ENCODE results near the gene CCDC106. TPM values are rescaled to one million over a fixed set of nuclear protein-coding genes. Genes with fewer than 3 reads are reported as not detected.
A peak's percentile ranks its signal among the peaks of the same experiment; 100 is the strongest.

Gene CCDC106
- total and polyA plus RNA-seq, 12 donors, result 14.8 to 63.8 (median 27.9) TPM

DNA sequence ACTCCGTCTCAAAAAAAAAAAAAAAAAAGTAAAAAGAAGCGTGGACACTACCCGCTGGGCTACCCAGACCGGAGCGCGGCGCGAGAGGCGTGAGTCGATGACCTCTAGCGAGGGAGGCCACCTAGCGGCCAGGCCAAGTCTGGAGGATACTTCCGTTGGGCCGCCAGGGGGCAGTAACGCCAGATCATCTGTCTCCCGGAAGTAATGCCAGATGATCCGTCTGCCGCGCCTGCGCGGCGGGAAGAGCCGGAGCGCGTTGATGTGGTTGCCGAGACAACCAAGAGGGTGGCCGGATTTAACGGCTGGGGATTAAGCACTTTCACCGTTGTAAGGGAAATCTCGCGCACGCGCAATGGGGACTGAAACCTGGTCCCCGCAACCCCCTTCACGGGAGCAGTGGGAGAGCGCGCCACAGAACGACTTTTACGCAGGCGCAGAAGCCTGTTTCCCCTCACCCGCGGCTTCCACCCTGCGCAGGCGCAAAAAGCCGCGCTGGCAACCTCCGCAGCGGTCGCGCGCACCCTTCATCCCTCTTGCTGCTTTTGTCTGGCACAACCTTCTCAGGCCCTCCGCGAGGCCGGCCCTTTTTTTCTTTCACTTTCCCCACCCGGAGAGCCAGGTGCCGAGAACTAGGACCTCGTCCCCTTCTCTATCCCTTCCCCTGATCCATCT is 5.8 kb downstream of the CCDC106 start:
- intact Hi-C loops (cut with DNase I), result no loop called here

GRCh38 chr19:55654323-55654867 is 6.4 kb downstream of the CCDC106 start:
- no peaks in the 10 kb centered on the region for H3K9me3 ChIP-seq (replicated peaks in 1 of 3)
- 0 to 1% (median 1%) methylated on average over 32 to 52 of the region's 52 CpGs for WGBS, 4 donors
- H3K27ac ChIP-seq, result peak overlapping the region; percentile 73 to 99 (median 99)
- H3K4me3 ChIP-seq, result peak overlapping the region; percentile 16 to 89 (median 68)
- peaks cover 26 to 42% of the 10 kb centered on the region in 2 donors for H3K4me1 ChIP-seq (replicated peaks in 1 of 2)
- TF ChIP-seq, protein P1, sequence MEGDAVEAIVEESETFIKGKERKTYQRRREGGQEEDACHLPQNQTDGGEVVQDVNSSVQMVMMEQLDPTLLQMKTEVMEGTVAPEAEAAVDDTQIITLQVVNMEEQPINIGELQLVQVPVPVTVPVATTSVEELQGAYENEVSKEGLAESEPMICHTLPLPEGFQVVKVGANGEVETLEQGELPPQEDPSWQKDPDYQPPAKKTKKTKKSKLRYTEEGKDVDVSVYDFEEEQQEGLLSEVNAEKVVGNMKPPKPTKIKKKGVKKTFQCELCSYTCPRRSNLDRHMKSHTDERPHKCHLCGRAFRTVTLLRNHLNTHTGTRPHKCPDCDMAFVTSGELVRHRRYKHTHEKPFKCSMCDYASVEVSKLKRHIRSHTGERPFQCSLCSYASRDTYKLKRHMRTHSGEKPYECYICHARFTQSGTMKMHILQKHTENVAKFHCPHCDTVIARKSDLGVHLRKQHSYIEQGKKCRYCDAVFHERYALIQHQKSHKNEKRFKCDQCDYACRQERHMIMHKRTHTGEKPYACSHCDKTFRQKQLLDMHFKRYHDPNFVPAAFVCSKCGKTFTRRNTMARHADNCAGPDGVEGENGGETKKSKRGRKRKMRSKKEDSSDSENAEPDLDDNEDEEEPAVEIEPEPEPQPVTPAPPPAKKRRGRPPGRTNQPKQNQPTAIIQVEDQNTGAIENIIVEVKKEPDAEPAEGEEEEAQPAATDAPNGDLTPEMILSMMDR (IDR thresholded peaks at IDR 0.05), result no peak
- TF ChIP-seq POLR2A (IDR thresholded peaks at IDR 0.05), result no peak
- intact Hi-C loops (cut with DNase I), result no loop called here
- peak; percentile 100 for DNase-seq
- H3K36me3 ChIP-seq (replicated peaks in 1 of 2), result peaks cover 0 to 12% of the 10 kb centered on the region in 2 donors
- H3K27me3 ChIP-seq, result no peaks in the 10 kb centered on the region

More for the DNA sequence above, 5.8 kb downstream of the CCDC106 start:
- TF ChIP-seq POLR2A (IDR thresholded peaks at IDR 0.05), result peak; percentile 61 to 77
- TF ChIP-seq, protein P1 (IDR thresholded peaks at IDR 0.05), result peak; percentile 96 to 100 (median 100)
- H3K4me1 ChIP-seq (replicated peaks in 1 of 2), result peaks cover 32 to 42% of the 10 kb centered on the region in 2 donors
- H3K27me3 ChIP-seq, result no peaks in the 10 kb centered on the region
- H3K36me3 ChIP-seq (replicated peaks in 1 of 2), result peaks cover 0 to 8% of the 10 kb centered on the region in 2 donors
- WGBS, 4 donors, result 0% methylated on average over 51 to 57 of the region's 57 CpGs
- H3K4me3 ChIP-seq, result peak overlapping the region; percentile 16 to 89 (median 68)
- H3K9me3 ChIP-seq (replicated peaks in 1 of 3), result no peaks in the 10 kb centered on the region
- DNase-seq, result peak; percentile 97 to 99 (median 98)
- peak overlapping the region; percentile 73 to 99 (median 99) for H3K27ac ChIP-seq

DNA sequence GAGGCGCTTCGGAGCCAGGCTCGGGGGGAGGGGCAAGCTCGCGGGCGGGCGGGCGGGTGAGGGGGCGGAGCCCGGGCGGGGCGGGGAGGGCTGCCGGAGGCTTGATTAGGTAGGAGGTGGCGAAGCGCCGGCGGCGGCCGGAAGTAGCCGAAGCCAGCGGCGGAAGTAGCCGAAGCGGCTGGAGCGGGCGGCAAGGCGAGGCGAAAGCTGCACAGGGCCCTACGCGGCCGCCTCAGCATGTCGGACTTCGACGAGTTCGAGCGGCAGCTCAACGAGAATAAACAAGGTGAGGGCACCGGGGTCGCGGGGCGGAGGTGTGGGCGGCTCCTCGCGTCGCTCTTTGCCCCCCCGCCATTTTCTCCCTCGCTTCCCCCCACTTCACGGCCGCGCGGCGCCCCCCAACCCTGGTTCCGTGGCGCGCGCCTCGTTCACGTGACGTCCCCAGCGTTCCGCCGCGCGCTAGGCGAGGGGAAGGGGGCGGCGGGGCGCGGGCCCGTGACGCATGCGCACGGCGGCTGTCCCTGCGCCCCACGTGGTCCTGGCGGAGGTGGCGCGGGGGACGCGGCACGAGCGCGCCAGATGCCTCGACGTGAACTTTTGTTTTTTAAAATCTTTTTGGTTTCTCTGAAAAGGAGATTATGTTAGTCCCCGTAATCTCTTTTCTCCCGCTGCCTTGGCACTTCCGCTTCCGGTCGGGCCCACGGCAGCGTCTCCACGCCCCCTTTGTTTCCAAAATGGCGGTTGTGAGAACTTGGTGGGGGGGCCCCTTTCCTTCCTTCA is 7.0 kb downstream of the CCDC106 start, which contains the start of gene U2AF2:
Gene U2AF2, plus strand, starts transcription at position 168 of the 780 bp plus-strand sequence. Its CDS starts 70 bp downstream, at position 238.
- 0 to 1% (median 0%) methylated on average over 9 to 92 of the region's 95 CpGs for WGBS, 4 donors

More for the DNA sequence above, 7.0 kb downstream of the CCDC106 start, which contains the start of gene U2AF2:
- DNase-seq, result peak; percentile 96 to 98 (median 97)
- H3K27me3 ChIP-seq, result no peaks in the 10 kb centered on the region
- peak within 1 kb of the TSS; percentile 27 to 89 (median 84) for H3K4me3 ChIP-seq
- no peaks in the 10 kb centered on the region for H3K9me3 ChIP-seq (replicated peaks in 1 of 3)
- intact Hi-C loops (cut with DNase I), result no loop called here
- peaks cover 26 to 45% of the 10 kb centered on the region in 2 donors for H3K4me1 ChIP-seq (replicated peaks in 1 of 2)
- H3K27ac ChIP-seq, result peak within 1 kb of the TSS; percentile 75 to 99 (median 99)
- peaks cover 0 to 19% of the 10 kb centered on the region in 2 donors for H3K36me3 ChIP-seq (replicated peaks in 1 of 2)
- TF ChIP-seq, protein P1 (IDR thresholded peaks at IDR 0.05), result peak in 1 of 6 experiments; percentile 8
- TF ChIP-seq POLR2A (IDR thresholded peaks at IDR 0.05), result peak; percentile 52 to 62

Measured in adrenal gland (tissue), 12 donors.